ENCODE measurements around the gene CTPS2. TPM values are rescaled to one million over a fixed set of nuclear protein-coding genes. Genes with fewer than 3 reads are reported as not detected.

Gene CTPS2
- total RNA-seq, 1 donor from 2014 or later, result 116 TPM

DNA sequence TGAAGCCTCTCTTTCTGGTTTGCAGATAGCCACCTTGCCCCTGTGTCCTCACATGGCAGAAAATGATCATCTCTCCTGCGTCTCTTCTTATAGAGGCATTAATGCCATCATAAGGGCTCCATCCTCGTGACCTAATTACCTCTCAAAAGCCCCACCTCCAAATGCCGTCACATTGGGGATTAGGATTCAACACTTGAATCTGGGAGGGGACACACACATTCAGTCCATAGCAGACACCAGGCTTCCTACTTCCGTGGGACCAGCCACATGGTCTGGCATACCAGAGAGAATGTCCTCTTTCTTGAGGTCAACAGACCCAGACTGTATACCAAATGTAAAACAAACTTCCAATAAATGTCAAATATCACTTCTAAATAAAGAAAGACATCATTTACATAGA, 144.8 kb downstream of the CTPS2 start:
- no peaks in the 10 kb centered on the region for H3K79me2 ChIP-seq (ENCODE audit: low read depth)
- no peaks in the 10 kb centered on the region for H3K27me3 Mint-ChIP-seq (ENCODE audit: insufficient read depth, low read depth)
- no peaks in the 10 kb centered on the region for H3K9me3 Mint-ChIP-seq
- H3K4me1 ChIP-seq, result peaks cover 9% of the 10 kb centered on the region
- no peak overlapping the region for H3K27ac Mint-ChIP-seq
- H3K9ac ChIP-seq, result no peak overlapping the region
- H2AFZ ChIP-seq (replicated peaks), result no peak overlapping the region
- peaks cover 4% of the 10 kb centered on the region for H3F3A ChIP-seq (ENCODE audit: low read depth)
- H3K27ac ChIP-seq, result no peak overlapping the region
- no peak overlapping the region for H3K4me2 ChIP-seq
- no peak overlapping the region for H3K4me3 Mint-ChIP-seq
- H3K4me3 ChIP-seq, result no peak overlapping the region
- DNase-seq (ENCODE audit: low spot score), result no peak
- H4K20me1 ChIP-seq (ENCODE audit: low read depth), result no peaks in the 10 kb centered on the region
- no peaks in the 10 kb centered on the region for H3K9me3 ChIP-seq (ENCODE audit: low read depth)
- H3K36me3 Mint-ChIP-seq, result no peaks in the 10 kb centered on the region
- H3K36me3 ChIP-seq, result no peaks in the 10 kb centered on the region
- TF ChIP-seq, protein P1, sequence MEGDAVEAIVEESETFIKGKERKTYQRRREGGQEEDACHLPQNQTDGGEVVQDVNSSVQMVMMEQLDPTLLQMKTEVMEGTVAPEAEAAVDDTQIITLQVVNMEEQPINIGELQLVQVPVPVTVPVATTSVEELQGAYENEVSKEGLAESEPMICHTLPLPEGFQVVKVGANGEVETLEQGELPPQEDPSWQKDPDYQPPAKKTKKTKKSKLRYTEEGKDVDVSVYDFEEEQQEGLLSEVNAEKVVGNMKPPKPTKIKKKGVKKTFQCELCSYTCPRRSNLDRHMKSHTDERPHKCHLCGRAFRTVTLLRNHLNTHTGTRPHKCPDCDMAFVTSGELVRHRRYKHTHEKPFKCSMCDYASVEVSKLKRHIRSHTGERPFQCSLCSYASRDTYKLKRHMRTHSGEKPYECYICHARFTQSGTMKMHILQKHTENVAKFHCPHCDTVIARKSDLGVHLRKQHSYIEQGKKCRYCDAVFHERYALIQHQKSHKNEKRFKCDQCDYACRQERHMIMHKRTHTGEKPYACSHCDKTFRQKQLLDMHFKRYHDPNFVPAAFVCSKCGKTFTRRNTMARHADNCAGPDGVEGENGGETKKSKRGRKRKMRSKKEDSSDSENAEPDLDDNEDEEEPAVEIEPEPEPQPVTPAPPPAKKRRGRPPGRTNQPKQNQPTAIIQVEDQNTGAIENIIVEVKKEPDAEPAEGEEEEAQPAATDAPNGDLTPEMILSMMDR (IDR thresholded peaks at IDR 0.05), result no peak
- TF ChIP-seq EZH2phosphoT487 (IDR thresholded peaks at IDR 0.05), result no peak
- no peak for TF ChIP-seq EZH2 (IDR thresholded peaks at IDR 0.05)
- H3K27me3 ChIP-seq, result no peaks in the 10 kb centered on the region
- no peaks in the 10 kb centered on the region for H3K4me1 Mint-ChIP-seq

DNA sequence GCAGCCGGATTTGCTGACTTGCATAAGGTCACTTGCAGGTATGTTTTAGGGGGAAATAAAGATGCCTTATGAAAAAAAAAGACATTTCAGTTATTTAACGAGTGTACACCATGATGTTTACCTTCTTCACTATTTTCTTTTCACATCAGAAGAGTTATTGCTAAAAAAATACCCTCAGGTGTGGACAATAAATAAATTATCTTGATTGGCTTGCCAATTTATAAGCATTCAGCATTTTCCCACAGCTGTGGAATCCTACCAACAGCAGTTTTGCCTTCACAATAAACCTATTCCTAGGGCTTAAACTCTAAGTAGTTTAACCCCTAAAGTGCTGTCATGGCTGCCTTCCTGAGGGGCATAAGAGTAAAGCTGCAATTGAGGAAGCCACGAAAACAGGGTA, 145.9 kb downstream of the CTPS2 start:
- DNase-seq (ENCODE audit: low spot score), result peak; percentile 30
- H3K27ac Mint-ChIP-seq, result no peak overlapping the region
- H3K9me3 ChIP-seq (ENCODE audit: low read depth), result no peaks in the 10 kb centered on the region
- TF ChIP-seq, protein P1 (IDR thresholded peaks at IDR 0.05), result no peak
- TF ChIP-seq EZH2phosphoT487 (IDR thresholded peaks at IDR 0.05) (no peak), EZH2 (IDR thresholded peaks at IDR 0.05) (no peak)
- peak overlapping the region; percentile 50 for H3K4me2 ChIP-seq
- no peak overlapping the region for H3K27ac ChIP-seq
- H2AFZ ChIP-seq (replicated peaks), result no peak overlapping the region
- H3K9me3 Mint-ChIP-seq, result no peaks in the 10 kb centered on the region
- peaks cover 2% of the 10 kb centered on the region for H3K27me3 Mint-ChIP-seq (ENCODE audit: insufficient read depth, low read depth)
- H4K20me1 ChIP-seq (ENCODE audit: low read depth), result no peaks in the 10 kb centered on the region
- peaks cover 4% of the 10 kb centered on the region for H3F3A ChIP-seq (ENCODE audit: low read depth)
- H3K36me3 ChIP-seq, result no peaks in the 10 kb centered on the region
- H3K4me1 Mint-ChIP-seq, result no peaks in the 10 kb centered on the region
- H3K4me1 ChIP-seq, result peaks cover 9% of the 10 kb centered on the region
- H3K4me3 Mint-ChIP-seq, result no peak overlapping the region
- H3K36me3 Mint-ChIP-seq, result no peaks in the 10 kb centered on the region
- H3K9ac ChIP-seq, result no peak overlapping the region
- H3K27me3 ChIP-seq, result no peaks in the 10 kb centered on the region
- H3K79me2 ChIP-seq (ENCODE audit: low read depth), result no peaks in the 10 kb centered on the region
- H3K4me3 ChIP-seq, result no peak overlapping the region

DNA sequence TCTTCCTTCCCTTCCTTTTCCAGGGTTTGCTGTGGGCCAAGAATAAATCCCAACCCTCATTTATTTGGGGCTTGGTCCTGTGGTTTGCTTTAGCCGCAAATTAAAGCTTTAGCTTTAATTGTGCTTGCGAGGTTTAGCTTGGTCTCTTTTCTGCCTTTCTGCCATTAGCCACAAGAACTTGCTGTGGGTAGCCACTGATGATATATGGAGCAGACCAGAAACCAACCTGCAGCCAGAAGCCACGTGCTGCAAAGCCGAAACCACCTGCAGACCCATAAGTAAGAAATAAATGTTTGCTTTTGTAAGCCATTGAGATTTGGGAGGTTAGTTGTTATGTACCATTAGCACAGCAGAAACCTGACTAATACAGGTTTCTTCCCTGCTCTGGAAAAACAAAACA, 152.3 kb downstream of the CTPS2 start:
- Mint-ChIP-seq H3K4me1 (no peaks in the 10 kb centered on the region), H3K27me3 (ENCODE audit: insufficient read depth, low read depth) (peaks cover 2% of the 10 kb centered on the region), H3K9me3 (no peaks in the 10 kb centered on the region), H3K27ac (no peak overlapping the region), H3K36me3 (no peaks in the 10 kb centered on the region), H3K4me3 (no peak overlapping the region)
- no peaks in the 10 kb centered on the region for H3K36me3 ChIP-seq
- H3K79me2 ChIP-seq (ENCODE audit: low read depth), result no peaks in the 10 kb centered on the region
- no peak overlapping the region for H3K9ac ChIP-seq
- no peak overlapping the region for H3K4me3 ChIP-seq
- H3K4me2 ChIP-seq, result no peak overlapping the region
- no peak for DNase-seq (ENCODE audit: low spot score)
- no peaks in the 10 kb centered on the region for H3K4me1 ChIP-seq
- no peaks in the 10 kb centered on the region for H3K27me3 ChIP-seq
- no peak overlapping the region for H2AFZ ChIP-seq (replicated peaks)
- no peaks in the 10 kb centered on the region for H3F3A ChIP-seq (ENCODE audit: low read depth)
- no peaks in the 10 kb centered on the region for H4K20me1 ChIP-seq (ENCODE audit: low read depth)
- H3K27ac ChIP-seq, result no peak overlapping the region
- H3K9me3 ChIP-seq (ENCODE audit: low read depth), result no peaks in the 10 kb centered on the region
- TF ChIP-seq EZH2phosphoT487 (IDR thresholded peaks at IDR 0.05) (no peak), EZH2 (IDR thresholded peaks at IDR 0.05) (no peak)
- TF ChIP-seq, protein P1 (IDR thresholded peaks at IDR 0.05), result no peak

Measured in neural progenitor cell (in vitro differentiated cells).